Lung (tissue), 12 donors: ENCODE results near the gene SLC9A9. TPM values are rescaled to one million over a fixed set of nuclear protein-coding genes. Genes with fewer than 3 reads are reported as not detected.

ENCODE experiments used
- ATAC-seq: fragments of 200-7000 bp; cut with Tn5 transposase; one replicate; pipeline ENCODE4 v1.9.1; 2020; ENCODE audit warnings: moderate number of reproducible peaks; ENCODE audit not compliant: insufficient read depth, low FRiP score
- DNase-seq, 3 donors: peaks; one replicate each; pipeline ENCODE4 v3.0.0-alpha.2; 2013 to 2017
- H3K27ac ChIP-seq, 2 donors: one replicate each; pipeline ENCODE4 v1.5.1; 2013; ENCODE audit warnings: mild to moderate bottlenecking in 2 of 2, moderate library complexity in 2 of 2, control low read depth in 1 of 2, inconsistent platforms in 1 of 2, low read depth in 1 of 2, low read length in 1 of 2
- H3K27me3 ChIP-seq, 3 donors: one replicate each; pipeline ENCODE4 v1.5.1; 2013; ENCODE audit warnings: low read length in 2 of 3; ENCODE audit not compliant: control insufficient read depth in 3 of 3, insufficient read depth in 3 of 3
- H3K36me3 ChIP-seq, 4 donors: one replicate each; pipeline ENCODE4 v1.5.1; 2013; ENCODE audit warnings: low read length in 4 of 4, mild to moderate bottlenecking in 1 of 4, moderate library complexity in 1 of 4; ENCODE audit not compliant: control insufficient read depth in 4 of 4, insufficient read depth in 4 of 4
- H3K4me1 ChIP-seq, 5 donors: one replicate each; pipeline ENCODE4 v1.5.1; 2013; ENCODE audit warnings: low read length in 5 of 5, mild to moderate bottlenecking in 2 of 5, moderate library complexity in 1 of 5; ENCODE audit not compliant: control insufficient read depth in 5 of 5, insufficient read depth in 5 of 5
- H3K4me3 ChIP-seq: one replicate; pipeline ENCODE4 v1.5.1; 2013; ENCODE audit warnings: mild to moderate bottlenecking, control low read depth, moderate library complexity
- H3K9ac ChIP-seq, 2 donors: one replicate each; pipeline ENCODE4 v1.5.1; 2013; ENCODE audit warnings: low read length in 2 of 2, control low read depth in 1 of 2; ENCODE audit not compliant: insufficient read depth in 1 of 2
- H3K9me3 ChIP-seq, 4 donors: one replicate each; pipeline ENCODE4 v1.5.1; 2013; ENCODE audit warnings: low read length in 3 of 4, mild to moderate bottlenecking in 1 of 4, moderate library complexity in 1 of 4; ENCODE audit not compliant: control insufficient read depth in 4 of 4, insufficient read depth in 3 of 4
- WGBS, 2 donors: extraction: QIAGEN DNeasy Blood & Tissue Kit; methylation state at CpG; one replicate each; pipeline ENCODE4 v1.1.7; 2013; 5-methylcytosine and 5-hydroxymethylcytosine counted together
- polyA plus RNA-seq, 2 donors: library from polyadenylated mRNA; stranded (reverse); fragments of 200-250 nt; gene quantifications; one replicate each; pipeline ENCODE4 v1.2.1, GENCODE V29; 2013
- total RNA-seq, 2 donors: library from RNA; depleted of rRNA in 1 of 2; stranded (reverse); fragments of >200 nt in 1 of 2; gene quantifications; one replicate each; pipeline ENCODE4 v1.2.1, GENCODE V29; 2014 to 2021
- TF ChIP-seq, protein P1 (sequence below): IDR thresholded peaks from 2 replicates; pipeline ENCODE4 v1.5.1; 2012; ENCODE audit warnings: mild to moderate bottlenecking; ENCODE audit errors: control extremely low read depth, extremely low read depth
- donor health status: control.
- donor health status: control.
- donor health status: Bipolar disorder and iron deficiency.
- donor health status: healthy.
- donor health status: DM: yes; HTN: yes; CAD: no.

The SLC9A9 gene
- total and polyA plus RNA-seq, 4 donors = 2.2 to 66.3 (median 8.2) TPM

DNA sequence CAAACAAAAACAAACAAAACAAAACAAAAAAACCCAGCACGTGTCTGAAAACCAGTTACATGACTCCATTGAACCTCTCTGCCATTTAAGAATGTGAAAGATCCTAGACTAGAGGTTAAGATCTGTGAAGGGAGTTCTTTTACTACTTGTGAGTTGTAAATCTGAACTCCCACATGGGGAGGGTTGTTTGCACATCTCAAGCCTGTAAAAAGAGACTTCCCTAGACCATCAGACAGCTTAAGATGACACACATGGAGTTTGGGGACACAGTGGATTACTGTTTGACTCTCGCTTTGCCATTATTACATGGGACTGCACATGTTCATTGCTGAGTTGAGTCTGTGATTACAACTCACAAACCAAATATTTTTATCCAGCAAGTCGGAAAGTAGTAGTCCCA, 171.5 kb downstream of the SLC9A9 start:
- Histone ChIP-seq H3K4me3 (no peak overlapping the region), H3K36me3 (no peaks in the 10 kb centered on the region), H3K27me3 (no peaks in the 10 kb centered on the region), H3K4me1 (peaks cover 0 to 31% (median 0%) of the 10 kb centered on the region in 5 donors), H3K27ac (no peak overlapping the region), H3K9ac (no peak overlapping the region), H3K9me3 (no peaks in the 10 kb centered on the region)
- WGBS, 2 donors = 78 to 86% methylated on average over 3 of the region's 3 CpGs
- TF ChIP-seq, protein P1, sequence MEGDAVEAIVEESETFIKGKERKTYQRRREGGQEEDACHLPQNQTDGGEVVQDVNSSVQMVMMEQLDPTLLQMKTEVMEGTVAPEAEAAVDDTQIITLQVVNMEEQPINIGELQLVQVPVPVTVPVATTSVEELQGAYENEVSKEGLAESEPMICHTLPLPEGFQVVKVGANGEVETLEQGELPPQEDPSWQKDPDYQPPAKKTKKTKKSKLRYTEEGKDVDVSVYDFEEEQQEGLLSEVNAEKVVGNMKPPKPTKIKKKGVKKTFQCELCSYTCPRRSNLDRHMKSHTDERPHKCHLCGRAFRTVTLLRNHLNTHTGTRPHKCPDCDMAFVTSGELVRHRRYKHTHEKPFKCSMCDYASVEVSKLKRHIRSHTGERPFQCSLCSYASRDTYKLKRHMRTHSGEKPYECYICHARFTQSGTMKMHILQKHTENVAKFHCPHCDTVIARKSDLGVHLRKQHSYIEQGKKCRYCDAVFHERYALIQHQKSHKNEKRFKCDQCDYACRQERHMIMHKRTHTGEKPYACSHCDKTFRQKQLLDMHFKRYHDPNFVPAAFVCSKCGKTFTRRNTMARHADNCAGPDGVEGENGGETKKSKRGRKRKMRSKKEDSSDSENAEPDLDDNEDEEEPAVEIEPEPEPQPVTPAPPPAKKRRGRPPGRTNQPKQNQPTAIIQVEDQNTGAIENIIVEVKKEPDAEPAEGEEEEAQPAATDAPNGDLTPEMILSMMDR = no peak
- ATAC-seq (no peak), DNase-seq (no peak)

DNA sequence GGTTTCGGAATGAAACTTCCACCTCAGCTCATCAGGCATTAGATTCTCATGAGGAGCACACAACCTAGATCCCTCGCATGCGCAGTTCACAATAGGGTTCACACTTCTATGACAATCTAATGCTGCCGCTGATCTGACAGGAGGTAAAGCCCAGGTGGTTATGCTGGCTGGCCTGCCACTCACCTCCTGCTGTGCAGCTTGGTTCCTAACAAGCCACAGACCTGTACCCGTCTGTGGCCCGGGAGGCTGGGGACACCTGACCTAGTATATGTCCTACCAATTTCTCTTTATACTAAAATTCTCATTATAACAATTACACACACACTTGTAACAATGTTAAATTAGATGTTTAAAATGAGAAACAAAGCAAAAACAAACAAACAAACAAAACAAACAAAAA, 172.2 kb downstream of the SLC9A9 start:
- no peak overlapping the region for H3K27ac ChIP-seq
- no peak for DNase-seq

DNA sequence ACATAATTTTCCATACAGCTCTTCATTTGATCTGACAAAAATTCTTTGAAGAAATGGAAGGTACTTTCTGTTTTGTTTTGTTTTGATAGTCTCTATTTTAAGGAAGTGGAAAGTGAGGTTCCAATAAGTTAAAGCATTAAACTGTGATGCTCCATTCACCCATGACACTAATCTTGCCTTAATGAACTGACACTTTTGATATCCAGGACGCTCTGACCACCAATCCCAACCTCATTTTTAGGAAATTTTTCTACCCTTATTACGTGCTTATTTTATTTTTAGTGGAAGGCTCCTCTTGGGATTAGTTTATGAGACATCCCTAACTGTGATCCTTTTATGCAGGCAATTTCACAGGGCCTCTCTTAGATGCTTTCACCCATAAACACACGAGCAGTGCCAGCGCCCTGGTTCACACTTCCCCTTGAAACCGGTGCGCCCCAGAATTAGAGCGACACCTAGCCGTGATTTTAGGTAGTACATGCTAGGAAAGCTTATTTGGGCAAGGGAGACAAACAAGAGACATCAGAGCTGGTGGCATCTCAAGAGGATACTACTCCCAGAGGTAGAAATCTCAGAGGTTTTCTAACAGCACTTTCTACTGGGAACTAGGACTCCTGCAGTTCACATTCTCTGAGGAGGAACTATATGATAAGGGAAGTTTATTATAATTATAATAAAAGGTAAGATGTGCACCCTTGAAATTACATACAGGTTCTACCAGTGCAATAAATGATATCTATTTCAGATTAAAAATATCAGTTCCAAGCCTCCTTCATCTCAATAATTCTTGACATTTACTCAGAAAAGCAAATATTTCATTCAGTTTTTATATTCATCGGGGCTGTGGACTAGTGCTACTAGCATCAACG, 173.9 kb downstream of the SLC9A9 start:
- Histone ChIP-seq H3K9ac (no peak overlapping the region), H3K4me1 (peaks cover 0 to 32% (median 0%) of the 10 kb centered on the region in 5 donors), H3K4me3 (no peak overlapping the region), H3K27ac (no peak overlapping the region), H3K36me3 (no peaks in the 10 kb centered on the region), H3K27me3 (no peaks in the 10 kb centered on the region), H3K9me3 (no peaks in the 10 kb centered on the region)
- TF ChIP-seq, protein P1 = peak; percentile 89
- DNase-seq (peak; percentile 85 to 92 (median 91)), ATAC-seq (peak; percentile 94)
- 32% methylated on average over 10 of the region's 10 CpGs for WGBS, 2 donors

More for the DNA sequence above, 172.2 kb downstream of the SLC9A9 start:
- WGBS, 2 donors = 93 to 97% methylated on average over 6 of the region's 6 CpGs
- Histone ChIP-seq H3K27me3 (no peaks in the 10 kb centered on the region), H3K36me3 (no peaks in the 10 kb centered on the region), H3K4me3 (no peak overlapping the region), H3K9ac (no peak overlapping the region), H3K4me1 (peaks cover 0 to 32% (median 0%) of the 10 kb centered on the region in 5 donors), H3K9me3 (no peaks in the 10 kb centered on the region)
- ATAC-seq = no peak
- TF ChIP-seq, protein P1 = no peak
